GM19035 (cell line): ENCODE measurements around the gene ACAN.

Experiments
- ATAC-seq: cut with Tn5 transposase; IDR thresholded peaks from one replicate; pipeline ENCODE4 v1.9.1; 2021; ENCODE audit not compliant: unreplicated experiment

The ACAN gene

DNA sequence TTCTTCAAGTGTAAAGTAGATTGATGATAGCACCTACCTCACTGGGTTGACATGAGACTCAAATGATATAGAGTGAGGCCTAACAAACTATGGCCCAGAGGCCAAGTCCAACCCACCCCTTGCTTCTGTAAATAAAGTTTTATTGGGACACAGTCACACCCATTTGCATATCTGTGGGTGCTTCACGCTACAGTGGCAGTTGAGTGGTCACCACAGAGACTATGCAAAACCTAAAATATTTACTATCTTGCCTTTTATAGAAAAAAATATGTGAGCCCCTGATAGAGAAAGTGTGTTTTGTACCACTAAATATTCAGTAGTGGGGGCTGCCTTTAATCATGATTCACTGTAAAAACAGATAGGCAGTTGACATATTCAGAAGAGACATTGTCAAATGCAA is 38.0 kb downstream of the ACAN start:
- ATAC-seq: no peak

DNA sequence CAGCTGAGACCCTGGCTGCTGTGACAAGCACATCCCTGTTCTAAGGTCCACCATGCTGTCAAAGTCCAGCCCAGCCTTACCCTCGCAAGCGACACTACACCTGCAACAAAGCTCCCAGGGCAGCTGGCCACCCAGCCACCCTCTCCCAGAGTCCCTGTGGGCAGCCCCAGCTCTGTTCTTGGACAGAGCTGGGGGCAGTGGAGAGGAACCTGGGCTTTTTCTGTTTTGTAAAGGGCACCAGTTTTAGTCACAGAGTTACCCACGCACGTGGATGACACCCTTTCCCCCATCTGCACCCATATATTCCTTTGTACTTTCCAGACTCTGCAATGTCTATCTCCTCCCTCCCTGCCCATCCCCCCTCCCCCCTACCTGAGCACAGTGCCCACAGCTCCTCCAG is 38.9 kb downstream of the ACAN start:
- ATAC-seq: no peak

DNA sequence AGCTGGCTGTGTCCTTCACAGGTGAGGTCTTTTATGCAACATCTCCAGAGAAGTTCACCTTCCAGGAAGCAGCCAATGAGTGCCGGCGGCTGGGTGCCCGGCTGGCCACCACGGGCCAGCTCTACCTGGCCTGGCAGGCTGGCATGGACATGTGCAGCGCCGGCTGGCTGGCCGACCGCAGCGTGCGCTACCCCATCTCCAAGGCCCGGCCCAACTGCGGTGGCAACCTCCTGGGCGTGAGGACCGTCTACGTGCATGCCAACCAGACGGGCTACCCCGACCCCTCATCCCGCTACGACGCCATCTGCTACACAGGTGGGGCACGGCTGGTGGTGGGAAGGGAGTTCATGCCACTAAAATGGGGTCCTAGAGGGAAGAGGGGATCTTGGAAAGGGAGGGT is 40.1 kb downstream of the ACAN start:
- ATAC-seq: no peak

DNA sequence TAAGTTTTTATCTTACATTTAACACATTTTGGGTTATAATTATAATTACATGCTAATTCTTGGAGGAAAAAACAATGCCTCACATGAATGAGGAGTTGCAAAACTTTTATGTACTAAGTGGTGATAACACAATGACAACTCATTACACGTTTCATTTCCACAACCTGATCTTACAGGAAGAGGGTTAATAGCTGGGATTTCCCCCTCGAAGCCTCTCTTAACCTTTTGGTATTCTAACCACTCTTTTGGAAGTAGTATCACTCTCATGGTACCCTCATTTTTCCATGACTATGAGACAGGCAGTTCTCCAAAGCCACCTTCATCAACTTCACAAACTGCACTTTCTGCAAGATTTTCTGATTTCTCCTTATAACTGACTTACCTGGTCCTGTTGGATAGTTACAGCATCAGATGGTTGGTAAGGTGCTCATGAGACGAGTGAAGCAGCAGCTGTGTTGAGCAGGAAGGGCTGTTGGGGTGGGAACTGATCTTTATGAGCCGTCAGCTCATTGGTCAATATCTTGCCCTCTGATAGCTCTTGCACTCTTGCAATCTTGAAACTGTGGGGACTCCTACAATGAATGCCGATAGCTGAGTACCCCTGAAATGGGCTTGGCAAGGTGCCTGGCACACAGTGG is 41.6 kb downstream of the ACAN start:
- ATAC-seq: no peak

DNA sequence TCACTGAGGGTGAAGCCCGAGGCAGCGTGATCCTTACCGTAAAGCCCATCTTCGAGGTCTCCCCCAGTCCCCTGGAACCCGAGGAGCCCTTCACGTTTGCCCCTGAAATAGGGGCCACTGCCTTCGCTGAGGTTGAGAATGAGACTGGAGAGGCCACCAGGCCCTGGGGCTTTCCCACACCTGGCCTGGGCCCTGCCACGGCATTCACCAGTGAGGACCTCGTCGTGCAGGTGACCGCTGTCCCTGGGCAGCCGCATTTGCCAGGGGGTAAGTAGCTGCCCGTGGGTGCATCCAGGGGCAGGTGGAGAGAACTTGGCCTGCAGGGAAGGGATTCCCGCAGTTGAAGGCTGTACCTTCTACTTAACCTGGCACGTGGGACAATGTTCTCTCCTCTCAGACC is 42.4 kb downstream of the ACAN start:
- ATAC-seq: no peak

GRCh38 chr15:88847144-88847543 is 43.9 kb downstream of the ACAN start:
- ATAC-seq: no peak

GRCh38 chr15:88848203-88848602 is 45.0 kb downstream of the ACAN start:
- no peak for ATAC-seq

- no peak for ATAC-seq
Measured at GRCh38 chr15:88849376-88850072, 46.3 kb downstream of the ACAN start.

DNA sequence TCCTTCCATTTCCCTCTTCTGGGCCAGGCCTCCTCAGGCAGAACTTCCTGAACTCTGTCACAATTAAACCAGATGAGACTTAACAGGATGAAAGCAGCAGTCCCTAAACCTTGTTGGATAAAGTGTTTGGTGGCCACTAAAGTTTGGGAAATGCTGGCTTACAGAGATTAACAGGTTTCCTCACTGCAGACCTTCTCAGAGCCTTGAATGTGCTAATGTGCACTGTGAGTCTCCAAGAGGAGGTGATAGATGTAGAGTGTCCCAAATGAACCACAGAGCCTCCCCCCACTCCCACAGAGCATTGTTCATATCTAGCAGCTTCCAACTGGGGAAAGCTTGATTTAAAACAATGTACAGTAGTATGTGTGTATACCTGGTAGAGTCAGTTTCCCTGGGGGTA is 49.2 kb downstream of the ACAN start:
- no peak for ATAC-seq

- no peak for ATAC-seq
Measured at GRCh38 chr15:88858934-88859333, 55.7 kb downstream of the ACAN start.

- no peak for ATAC-seq
Measured at GRCh38 chr15:88859550-88859949, 56.3 kb downstream of the ACAN start.

DNA sequence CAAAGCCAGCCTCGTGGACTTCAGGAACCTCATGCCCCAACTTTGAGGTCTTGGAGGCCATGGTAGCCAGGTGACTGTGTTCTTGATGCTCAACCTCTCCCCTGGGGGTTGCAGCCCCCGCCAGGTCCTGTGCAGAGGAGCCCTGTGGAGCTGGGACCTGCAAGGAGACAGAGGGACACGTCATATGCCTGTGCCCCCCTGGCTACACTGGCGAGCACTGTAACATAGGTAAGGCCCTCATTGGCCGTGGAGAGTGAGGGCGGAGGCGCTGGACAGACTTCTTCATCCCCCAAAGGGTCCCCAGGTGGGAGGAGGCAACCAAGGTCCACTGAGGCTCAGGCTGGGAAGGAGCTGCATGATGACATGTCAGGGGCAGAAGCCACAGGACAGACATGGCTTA is 57.0 kb downstream of the ACAN start:
- no peak for ATAC-seq

- ATAC-seq: no peak
Measured at GRCh38 chr15:88863412-88863811, 60.2 kb downstream of the ACAN start.

- no peak for ATAC-seq
Measured at GRCh38 chr15:88864861-88865497, 61.7 kb downstream of the ACAN start.

DNA sequence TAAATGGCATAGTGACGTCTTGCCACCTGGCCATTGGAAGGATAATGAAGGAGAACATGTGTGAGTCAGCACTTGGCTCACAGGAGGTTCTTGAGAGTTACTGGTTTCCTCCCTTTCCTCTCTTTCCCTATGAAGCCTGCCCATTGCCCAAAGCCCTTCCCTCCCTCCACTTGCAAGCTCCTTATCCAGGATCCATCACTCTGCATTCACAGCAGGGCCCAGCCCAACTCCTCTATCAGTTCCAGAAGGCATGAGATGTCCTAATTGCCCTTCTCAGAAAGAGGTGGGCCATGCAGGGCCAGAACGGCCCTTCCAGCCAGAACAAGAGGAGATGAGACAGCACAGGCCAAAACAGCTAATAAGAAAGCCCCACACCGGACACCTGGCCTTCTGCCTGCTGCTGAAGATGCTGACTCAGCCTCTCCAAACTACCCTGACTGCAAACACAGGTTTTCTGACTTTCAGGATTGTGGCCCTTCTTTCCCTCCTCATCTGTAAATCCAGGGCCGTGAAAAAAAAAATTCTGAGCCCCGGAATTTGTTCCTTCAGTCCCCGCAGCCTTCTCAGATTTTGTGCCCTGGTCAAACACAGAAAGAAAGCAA is 62.4 kb downstream of the ACAN start:
- ATAC-seq: no peak

DNA sequence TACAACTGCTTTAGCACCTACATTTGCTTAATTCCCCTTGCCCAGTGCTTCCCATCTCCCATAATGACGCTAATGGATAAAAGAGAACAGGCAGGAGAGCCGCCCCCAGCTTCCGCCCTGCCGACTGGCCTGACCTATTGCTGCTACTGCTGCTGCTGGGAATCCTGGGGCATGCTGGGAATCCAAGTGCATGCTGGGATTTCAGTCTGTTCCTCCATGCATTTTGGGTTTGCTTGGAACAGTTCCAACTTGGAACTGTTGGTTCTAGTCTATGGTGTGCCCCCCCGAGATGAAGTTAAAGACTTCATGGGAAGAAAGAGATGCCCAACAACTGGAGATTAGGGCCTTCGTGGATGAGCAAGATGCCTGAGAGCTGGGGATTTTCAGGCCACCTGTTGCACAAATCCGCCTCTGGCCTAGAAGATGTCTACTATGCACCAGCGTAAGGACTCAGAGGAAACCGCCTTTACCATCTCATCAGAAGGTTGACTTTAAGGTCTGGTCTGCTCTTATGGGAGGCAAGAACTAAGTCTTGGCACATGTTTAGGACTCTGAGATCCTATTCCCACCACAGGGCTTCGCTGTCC is 63.2 kb downstream of the ACAN start:
- ATAC-seq: no peak

DNA sequence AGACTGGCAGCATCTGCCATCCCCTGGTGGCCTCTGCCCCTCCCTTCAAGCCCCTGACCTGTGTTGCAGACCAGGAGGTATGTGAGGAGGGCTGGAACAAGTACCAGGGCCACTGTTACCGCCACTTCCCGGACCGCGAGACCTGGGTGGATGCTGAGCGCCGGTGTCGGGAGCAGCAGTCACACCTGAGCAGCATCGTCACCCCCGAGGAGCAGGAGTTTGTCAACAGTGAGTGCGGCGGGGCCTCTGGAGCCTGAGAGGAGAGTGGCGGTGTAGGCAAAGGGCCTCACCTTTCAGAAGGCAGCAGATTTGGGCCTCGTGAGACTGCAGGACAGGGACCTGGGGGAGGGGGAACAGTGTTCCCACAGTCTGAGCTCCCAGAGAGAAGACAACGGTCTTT is 68.1 kb downstream of the ACAN start:
- no peak for ATAC-seq

- no peak for ATAC-seq
Measured at GRCh38 chr15:88872106-88872505, 68.9 kb downstream of the ACAN start.

DNA sequence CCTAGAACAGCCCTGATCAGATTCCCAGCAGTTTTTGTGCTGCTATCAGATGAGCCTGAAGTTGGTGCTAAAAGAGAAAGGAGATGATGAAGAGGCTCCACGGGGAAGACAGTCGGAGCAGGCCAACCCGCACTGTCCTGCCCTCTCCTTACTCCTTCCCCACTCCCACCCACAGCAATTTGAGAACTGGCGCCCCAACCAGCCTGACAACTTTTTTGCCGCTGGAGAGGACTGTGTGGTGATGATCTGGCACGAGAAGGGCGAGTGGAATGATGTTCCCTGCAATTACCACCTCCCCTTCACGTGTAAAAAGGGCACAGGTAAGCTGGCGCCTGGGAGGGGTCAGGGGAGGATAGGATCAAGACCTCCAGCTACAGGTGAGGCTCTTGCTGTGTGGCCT is 69.5 kb downstream of the ACAN start:
- no peak for ATAC-seq

- no peak for ATAC-seq
Measured at GRCh38 chr15:88873786-88874185, 70.5 kb downstream of the ACAN start.

- ATAC-seq: no peak
Measured at GRCh38 chr15:88874275-88874674, 71.0 kb downstream of the ACAN start.

GRCh38 chr15:88874684-88875083 is 71.4 kb downstream of the ACAN start:
- ATAC-seq: no peak
